Measurements from ENCODE around the gene SCMH1.
"Not testable (repeated sequence)": the region's sequence is repeated elsewhere in the genome, so short reads cannot be mapped to it uniquely, and the experiment has no call there.

SCMH1 gene

DNA sequence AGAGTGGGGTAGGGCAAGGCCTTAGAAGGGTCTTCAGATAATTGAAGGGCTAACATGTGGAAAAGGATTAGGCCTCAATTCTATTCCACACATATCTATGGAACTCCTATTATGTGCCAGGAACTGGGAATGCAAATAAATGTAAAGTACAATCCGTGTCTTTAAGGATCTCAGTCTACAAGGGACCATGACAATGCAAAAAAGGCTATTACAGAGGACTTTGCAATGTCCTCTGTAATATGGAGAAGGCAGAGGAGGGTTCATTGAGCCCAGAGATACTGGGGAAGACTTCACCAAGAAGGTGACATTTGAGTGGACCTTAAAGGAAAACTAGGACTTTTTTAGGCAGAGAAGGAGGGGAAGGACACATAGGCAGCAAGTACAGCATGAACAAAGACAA is 4.5 kb upstream of the SCMH1 start:
- no peak for DNase-seq

DNA sequence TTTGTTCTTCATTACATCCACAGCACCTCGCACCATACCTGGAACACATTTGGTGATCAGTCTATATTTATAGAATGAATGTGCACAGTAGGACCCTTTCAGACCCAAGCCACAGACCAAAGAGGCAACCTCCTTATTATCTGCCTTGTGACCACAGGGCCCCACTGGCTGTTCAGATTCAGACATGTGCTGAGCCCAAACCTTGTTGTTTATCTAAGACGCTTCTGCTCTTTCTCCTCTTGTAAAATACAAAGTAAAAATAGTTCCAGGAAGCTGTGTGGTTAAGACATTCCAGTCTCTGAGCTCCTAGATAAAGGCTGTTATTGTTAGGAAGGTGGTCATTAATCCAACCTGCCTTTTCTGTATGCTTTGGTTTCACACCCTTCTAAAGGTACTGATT is 3.6 kb upstream of the SCMH1 start:
- no peak for DNase-seq

DNA sequence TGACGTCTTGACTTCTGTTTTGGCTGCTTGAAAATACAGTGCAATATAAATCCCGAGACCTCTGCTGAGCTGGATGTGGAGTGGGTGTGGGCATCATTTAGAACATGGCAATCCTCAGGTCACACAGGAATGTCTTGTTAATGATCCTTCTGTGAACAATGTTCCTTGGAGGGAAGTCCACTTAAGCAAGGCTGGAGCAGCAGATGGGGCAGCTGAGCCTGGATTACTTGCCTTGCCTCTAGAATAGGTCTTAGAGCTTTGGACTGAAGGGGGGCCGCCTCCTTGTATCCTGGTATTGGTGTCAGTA is 926 bp upstream of the SCMH1 start:
- no peak for DNase-seq

DNA sequence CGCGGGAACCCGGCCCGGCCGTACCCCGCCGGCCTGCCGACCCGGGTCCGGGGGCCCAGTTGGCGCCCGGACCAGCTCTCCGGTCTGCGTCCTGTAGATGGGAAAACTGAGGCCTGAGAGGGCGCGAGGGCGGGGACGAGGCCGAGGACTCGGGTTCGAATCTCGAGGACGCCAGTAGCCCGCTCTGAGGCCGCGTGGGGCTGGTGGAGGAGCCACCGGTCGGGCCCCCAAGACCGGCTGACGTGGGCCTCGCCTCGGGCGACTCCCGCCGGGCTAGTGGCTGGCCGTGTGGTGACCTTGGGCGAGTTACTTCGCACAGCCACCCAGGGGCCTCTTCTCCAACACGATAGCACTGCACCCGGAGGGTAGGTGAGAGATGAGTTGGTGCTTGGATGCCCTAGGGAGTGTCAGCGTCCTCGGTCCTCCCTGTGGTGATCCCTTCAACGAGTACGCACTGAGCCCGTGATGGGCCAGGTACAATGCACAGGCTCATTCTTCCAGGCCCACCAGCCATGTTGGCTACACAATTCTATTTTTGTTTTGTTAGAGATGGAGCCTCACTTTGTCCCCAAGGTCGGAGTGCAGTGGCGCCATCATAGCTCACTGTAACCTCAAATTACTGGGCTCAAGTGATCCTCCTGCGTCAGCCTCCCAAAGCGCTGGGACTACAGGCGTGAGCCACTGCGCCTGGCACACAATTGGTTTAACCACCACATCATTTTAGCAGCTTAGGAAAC is 404 bp upstream of the SCMH1 start:
- DNase-seq, result no peak

DNA sequence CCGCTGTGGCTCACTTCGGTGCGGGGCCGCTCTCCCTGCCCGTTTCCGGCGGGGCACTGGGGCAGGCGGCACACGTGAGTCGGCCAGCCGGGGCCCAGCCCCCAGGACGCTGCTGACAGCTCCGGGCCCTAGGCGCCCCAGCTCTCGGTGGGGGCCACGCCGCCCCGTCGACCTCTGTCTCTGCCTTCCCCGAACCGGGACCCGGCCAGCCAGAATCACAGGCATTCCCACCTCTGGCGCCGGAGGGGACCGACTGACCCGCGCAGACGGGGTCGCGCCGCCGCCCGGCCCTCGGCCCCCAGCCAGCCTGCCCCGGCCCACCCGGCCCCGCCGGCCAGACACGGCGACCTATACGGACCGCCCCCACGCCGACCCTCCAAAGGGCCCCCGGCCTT is 755 bp downstream of the SCMH1 start:
- DNase-seq, result peak; percentile 30

DNA sequence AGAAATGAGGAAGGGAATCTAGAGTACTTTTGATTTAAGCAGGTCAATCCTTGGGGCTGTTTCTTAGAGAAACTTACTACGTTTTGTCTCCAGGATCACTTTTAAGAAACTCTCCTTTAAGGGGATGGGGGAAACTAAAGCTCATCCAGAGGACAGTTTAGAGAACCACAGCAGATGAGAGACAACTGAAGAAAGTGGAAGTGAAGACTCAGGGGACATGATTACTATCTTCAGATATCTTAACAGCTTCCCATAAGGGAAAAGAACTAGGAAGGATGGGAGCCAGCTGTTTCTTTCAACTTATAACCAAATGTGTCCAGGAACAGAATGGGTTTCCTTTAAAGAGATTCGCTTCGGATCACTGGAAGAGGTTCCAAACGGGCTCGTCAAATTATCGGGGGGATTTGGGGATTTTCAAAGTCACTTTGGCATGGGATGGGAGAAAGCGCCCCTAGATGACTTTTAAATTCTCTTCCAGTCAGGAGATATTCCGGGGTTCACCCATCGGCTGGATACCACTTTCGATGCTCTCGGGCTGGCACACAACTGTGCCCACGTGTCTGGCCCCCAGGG is 1.2 kb downstream of the SCMH1 start:
- DNase-seq, result no peak

DNA sequence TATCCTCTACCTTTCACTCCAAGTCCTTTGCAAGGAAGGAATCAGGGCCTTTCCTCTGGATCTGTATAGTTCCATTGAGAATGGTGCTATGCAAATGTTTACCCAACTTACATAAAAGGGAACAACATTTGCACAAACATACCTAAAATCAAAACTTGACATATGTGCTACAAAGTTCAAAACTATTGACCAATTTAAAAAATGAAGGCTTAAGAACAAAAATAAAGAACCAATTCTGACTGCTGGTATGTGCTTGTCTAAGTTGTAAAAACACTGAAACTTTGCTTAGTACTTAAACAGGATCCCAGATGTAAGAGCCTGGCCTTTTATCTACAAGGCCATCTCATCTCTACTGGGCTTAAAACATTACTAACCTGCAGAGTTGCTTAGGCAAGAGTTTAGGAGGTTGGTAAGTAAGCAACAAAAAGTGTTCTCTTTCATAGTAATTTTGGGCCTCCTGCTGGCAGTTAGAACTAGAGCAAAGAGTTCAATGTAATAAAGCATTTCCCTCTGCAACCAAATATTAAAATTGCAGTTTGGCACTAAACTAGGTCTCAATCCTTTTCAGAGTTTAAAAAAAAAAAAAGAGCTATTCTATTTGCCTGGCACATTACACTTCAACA is 2.0 kb downstream of the SCMH1 start:
- no peak for DNase-seq

DNA sequence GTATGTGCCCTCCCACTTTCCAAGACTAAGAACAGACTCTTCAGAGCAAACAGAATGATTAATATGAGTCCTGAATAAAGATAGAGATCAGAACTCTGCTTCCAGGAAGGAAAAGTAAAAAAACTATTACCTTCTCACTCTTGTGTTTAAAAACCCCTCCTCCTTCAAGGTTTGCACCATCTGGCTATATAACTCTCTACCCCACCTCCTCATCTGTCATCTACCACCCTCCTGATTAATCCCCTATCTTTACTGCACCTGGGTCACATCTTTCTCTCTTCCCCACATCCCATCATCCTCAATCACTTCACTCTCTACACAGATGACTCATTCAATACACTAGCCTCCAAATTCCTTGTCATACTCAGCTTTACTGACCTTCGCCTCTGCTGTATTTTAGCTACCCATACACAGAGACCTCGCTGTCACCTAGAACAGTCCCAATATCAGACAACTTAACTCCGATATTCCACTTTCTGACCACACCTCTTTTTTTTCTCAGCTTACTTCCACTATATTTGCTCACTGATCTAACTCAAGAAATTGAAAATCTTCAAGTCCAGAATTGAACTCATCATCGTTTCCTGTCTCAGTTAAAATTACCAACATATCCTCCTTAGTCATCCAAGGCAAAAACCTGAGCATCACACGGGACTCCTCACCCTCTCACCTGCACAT is 3.7 kb downstream of the SCMH1 start:
- DNase-seq, result no peak

DNA sequence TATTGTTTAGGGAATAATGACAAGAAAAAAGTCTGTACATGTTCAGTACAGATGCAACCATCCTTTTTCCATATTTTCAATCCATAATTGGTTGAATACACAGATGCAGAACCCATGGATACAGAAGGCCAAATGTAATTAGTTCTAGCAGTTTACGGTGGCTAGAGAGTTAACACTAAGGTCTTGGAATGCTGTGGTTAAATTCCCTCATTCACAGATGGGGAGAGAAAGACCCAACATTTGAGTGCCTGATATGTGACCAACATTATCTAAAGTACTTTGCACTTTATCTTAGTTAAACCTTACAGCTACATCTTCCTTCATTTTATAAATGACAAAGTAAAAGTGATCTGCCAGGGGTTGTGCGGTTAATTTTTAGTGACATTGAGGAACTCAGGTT is 5.3 kb downstream of the SCMH1 start:
- no peak for DNase-seq

DNA sequence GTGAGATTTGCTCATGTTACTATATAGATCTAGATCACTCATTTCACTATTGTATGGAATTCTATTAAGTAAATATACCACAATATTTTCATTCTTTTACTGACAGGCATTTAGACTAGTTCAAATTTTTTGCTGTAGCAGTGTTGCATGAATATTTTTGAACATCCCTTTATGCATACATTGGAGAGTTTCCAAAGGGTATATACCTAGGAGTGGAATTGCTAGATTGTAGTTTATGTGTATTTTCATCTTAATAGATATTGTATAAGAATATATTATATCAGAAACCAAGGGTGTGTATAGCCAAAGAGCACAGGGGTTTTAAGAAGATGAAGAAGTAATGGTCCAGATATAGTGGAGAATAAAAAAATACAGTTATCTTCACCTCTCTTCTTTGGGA is 6.2 kb downstream of the SCMH1 start:
- no peak for DNase-seq

DNA sequence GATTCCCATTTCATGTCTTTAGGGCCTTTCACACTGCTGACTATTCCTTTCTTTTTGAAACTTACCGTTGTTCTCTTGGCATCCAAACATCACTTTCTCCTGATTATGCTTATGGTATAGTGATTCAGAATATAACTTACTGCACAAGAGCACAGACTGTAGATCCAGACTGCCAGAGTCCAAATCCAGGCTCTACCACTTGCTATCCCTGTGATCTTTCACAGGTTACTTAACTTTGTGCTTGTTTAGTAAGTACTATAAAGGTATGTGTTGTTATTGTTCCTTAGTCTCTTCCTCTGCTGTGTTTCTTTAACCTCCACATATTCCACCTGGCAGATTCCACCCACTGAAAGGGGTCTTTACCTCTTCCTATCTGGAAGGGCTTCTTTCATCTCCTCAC is 8.4 kb downstream of the SCMH1 start:
- no peak for DNase-seq

DNA sequence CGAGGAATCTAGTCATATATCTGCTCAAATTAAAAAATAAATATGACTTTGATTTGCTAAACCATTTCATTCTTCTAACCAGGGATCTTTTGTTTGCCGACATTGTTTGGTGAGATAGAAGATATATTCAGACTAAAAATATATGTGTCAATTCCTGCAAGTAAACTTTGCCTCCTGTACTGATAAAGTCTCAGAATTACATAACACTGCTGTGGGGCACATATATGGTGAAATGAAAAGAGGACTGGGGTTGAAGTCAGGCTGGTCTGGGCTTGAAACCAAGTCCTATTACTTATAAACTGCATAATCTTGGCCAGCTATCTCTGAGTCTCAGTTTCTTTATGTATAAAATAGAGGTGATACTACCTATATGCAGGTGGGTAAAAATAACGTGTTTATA is 9.8 kb downstream of the SCMH1 start:
- no peak for DNase-seq

DNA sequence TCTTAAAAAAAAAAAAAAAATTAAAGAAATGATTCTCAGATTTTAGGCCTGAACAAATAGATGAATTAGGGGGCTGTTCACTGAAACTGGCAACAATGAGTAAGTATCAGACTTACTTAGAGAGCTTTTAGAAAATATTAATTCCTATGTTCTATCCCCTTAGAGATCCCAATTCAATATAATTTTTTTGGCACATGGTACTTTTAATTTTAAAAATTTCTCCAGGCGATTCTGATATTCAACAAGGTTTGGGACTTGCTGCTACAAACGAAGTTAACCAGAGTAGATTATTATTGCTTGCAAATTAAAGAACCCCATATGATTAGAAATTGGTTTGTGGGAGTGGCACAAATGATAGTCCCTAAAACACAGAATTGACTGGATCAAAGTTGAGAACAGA is 11.4 kb downstream of the SCMH1 start:
- DNase-seq, result no peak

DNA sequence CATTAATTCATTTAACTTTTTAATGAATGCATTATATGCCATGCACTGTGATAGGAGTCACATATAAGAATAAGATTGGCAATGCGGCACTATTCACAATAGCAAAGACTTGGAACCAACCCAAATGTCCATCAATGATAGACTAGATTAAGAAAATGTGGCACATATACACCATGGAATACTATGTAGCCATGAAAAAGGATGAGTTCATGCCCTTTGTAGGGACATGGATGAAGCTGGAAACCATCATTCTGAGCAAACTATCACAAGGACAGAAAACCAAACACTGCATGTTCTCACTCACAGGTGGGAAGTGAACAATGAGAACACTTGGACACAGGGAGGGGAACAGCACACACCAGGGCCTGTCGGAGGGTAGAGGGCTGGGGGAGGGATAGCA is 12.9 kb downstream of the SCMH1 start:
- not testable (repeated sequence) for DNase-seq

DNA sequence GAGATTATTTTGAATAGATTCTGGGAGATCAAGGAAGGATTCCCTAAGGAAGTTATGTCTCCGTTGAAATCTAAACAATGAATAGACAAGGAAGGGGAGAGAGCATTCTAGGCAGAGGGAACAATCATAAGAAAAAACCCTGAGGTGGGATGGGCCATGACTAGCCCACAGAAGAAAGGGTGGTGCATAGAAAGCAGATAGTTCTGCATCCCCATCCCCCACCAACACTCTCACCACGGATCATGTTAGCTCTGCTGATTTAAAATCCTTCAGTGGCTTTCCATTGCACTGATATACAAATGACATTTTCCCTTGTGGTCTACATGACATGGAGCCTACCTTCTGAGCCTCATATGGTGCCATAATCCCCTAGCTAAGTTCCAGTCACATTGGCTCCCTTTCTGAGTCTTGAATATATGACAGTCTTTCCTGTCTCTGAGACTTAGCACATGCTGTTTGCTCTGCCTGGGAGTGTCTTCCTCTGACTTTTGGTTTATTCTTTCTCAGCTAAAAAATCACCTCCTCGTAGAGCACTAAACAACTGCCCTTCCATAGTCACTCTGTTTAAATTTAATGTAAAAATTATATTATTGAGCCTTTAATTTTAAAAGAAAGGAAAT is 15.2 kb downstream of the SCMH1 start:
- no peak for DNase-seq

DNA sequence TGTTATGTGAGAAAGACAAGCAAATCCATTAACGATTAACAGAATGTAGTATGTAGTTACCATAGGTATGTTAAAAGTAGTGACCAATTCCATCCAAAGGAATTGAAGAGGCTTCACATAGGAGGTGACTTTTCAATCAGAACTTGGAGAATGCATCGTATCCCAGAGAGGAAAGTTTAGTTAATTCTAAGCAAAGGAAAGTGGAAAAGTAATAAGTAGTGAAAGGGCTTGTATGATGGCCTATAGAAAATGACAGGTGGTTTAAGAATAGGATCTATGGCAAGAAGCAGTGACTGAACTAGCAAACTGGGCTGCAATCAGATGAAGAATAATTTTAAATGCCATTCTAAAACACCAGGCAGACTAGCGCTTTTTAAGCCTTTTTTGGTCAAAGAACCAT is 16.6 kb downstream of the SCMH1 start:
- no peak for DNase-seq

DNA sequence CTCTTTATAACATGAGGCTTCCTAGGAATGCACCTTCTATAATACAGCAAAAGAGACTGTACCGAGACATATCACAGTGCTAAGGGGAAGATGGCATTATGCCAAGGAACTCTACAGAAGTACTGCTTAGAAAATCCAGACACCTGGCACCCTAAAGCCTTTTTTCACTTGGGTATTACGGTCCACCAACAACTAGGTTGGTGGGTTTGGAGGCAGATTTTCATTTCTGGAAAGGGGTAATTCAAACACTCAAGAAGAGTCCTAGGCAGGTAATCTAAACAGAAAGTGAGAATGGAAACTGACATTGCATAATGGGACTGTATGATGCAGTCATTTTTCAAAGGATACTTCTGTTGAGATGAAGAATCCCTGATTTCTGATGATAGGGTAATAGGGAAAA is 19.6 kb downstream of the SCMH1 start:
- no peak for DNase-seq

DNA sequence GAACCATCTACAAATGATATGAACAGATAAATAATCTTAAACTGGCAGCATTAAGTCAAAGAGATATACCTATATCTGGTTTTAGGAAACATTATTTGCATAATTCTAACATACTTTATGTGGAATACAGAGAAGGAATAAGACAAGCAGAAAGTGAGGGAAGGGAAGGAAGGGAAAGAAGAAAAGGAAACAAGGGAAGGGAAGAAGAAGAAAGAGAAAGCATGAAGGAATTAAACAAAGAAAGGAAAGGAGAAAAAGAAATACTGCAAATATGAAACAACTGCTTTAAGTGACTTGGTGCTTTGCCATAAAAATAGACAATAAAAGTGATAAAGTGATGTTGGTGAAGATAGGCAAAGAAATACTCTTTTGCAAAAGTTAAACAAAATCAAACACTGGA is 20.1 kb downstream of the SCMH1 start:
- no peak for DNase-seq

DNA sequence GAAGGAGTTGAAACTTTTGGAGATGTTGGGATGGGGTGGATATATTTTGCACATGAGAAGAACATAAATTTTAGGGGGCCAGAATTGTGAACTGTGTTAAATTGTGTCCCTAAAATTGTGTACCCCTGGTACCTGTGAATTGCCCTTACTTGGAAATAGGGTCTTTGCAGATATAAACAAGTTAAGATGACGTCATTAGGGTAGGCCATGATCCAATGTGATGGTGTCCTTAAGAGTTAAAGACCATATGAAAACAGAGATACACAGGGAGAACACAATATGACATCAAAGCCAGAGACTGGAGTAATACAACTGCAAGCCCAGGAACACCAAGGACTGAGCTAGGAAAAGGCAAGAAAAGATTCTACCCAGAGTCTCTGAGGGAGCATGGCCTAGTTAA is 24.0 kb downstream of the SCMH1 start:
- DNase-seq, result no peak

DNA sequence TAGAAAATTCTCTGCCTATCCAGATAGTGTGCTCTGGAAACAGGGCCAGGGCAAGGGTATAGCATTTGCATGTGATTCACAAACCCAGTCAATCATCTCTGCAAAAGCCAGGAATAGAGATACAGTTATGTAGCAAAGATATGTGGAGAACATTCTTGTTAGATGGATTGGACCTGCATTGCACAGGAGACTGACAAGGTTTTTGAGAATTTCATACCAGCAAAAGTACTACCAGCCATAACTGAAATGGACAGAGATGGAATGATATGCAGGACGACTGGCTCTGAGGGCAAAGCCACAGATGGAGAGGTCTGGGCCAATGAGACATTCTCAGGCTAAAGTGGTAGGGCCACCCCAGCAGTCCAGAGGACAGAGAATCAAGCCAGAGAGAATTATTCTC is 24.7 kb downstream of the SCMH1 start:
- no peak for DNase-seq

DNA sequence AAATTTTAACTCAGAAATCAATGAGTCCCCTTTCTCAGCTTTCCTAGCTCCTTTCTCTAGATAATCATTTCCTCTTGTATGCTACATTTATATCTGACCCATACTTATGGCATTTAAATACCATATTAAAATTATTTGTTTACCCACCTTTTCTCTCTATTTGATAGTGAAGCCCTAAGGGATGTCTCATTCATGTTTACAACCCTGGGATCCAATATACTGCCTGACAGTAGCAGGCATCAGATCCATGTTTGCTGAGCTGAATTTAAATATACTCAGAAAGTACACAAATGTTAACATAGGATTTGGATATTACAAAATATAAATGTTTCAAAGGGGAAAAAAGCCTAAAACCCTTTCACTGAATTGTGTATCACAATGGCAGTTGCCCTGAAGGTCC is 26.5 kb downstream of the SCMH1 start:
- DNase-seq, result no peak

DNA sequence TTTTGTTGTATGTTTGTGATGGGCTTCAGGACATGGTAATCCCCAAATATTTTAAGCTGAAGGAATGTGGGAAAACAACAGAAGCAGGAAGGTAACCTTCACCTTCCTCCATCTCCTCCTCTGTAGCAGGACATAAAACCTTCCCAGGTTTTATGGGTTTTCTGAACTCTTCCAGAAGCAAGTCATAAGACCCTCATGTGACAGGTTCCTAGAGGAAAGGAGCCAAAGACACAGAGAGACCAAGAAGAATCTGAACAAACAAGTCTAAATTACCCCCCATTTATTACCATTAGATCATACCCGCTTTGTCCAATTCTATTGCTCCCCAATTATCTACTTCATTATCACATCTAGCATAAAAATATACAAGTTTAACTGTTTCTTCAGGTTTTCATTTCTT is 28.8 kb downstream of the SCMH1 start:
- DNase-seq, result no peak

DNA sequence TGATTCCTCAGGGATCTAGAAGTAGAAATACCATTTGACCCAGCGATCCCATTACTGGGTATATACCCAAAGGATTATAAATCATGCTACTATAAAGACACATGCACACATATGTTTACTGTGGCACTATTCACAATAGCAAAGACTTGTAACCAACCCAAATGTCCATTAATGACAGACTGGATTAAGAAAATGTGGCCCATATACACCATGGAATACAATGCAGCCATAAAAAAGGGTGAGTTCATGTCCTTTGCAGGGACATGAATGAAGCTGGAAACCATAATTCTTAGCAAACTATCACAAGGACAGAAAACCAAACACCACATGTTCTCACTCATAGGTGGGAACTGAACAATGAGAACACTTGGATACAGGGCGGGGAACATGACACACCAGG is 30.5 kb downstream of the SCMH1 start:
- not testable (repeated sequence) for DNase-seq

DNA sequence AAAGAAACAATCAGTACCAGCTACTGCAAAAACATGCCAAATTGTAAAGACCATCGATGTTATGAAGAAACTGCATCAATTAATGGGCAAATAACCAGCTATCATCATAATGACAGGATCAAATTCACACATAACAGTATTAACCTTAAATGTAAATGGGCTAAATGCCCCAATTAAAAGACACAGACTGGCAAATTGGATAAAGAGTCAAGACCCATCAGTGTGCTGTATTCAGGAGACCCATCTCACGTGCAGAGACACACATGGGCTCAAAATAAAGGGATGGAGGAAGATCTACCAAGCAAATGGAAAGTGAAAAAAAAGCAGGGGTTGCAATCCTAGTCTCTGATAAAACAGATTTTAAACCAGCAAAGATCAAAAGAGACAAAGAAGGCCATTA is 35.1 kb downstream of the SCMH1 start:
- not testable (repeated sequence) for DNase-seq
